Measurements from ENCODE around the gene ERO1B.

ERO1B gene

DNA sequence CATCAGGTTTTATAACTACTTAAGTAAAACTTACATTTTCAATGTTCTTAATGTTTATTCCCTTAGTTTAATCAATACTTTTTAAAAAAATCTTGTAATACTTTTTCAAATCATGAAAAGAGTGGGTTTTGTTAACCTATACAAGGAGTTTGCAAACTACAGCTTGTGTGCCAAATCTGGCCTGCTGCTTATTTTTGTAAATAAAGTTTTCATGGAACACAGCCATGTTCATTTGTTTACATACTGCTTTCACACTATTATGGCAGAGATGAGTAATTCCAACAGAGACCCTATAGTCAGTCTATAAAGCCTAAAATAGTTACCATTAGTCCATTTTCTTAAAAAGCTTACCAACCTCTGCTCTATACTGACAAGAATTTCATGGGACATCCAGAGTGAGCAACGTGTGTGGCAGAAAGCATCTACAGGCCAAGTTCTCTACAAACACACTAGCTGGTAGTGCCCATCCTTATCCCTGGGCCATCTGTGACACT lies 42.6 kb downstream of the ERO1B start:
- no peak overlapping the region for H3K4me2 ChIP-seq (ENCODE audit: low read length, poor library complexity, severe bottlenecking)
- no peak overlapping the region for H2BK120ac ChIP-seq (ENCODE audit: low read depth, low read length)
- H2AK5ac ChIP-seq (ENCODE audit: low read length, severe bottlenecking), result no peak overlapping the region
- H3K23ac ChIP-seq (ENCODE audit: low read length in 2 of 2), result no peak overlapping the region
- no peak for DNase-seq
- no peak overlapping the region for H2BK5ac ChIP-seq (ENCODE audit: low read depth, low read length, poor library complexity, severe bottlenecking)
- no peak overlapping the region for H2BK12ac ChIP-seq (ENCODE audit: low read length in 2 of 2)
- H3K18ac ChIP-seq (ENCODE audit: low read depth in 1 of 2, low read length in 2 of 2), result no peak overlapping the region
- H3K4me3 ChIP-seq (ENCODE audit: insufficient read depth in 1 of 2, low read depth in 1 of 2, low read length in 2 of 2), result no peak overlapping the region
- H3K4ac ChIP-seq (ENCODE audit: low read depth in 1 of 2, low read length in 2 of 2), result no peak overlapping the region
- H3K9me3 ChIP-seq (ENCODE audit: control insufficient read depth, low read length), result no peaks in the 10 kb centered on the region
- H3K27ac ChIP-seq (ENCODE audit: low read length, poor library complexity, severe bottlenecking), result no peak overlapping the region
- H3K14ac ChIP-seq (ENCODE audit: low read length in 2 of 2), result no peak overlapping the region
- H3K4me1 ChIP-seq (ENCODE audit: control insufficient read depth, insufficient read depth, low read depth, low read length), result no peaks in the 10 kb centered on the region
- H3K79me1 ChIP-seq (replicated peaks; ENCODE audit: low read length, poor library complexity, severe bottlenecking), result no peaks in the 10 kb centered on the region
- no peak overlapping the region for H4K8ac ChIP-seq (ENCODE audit: low read length)
- H3K9ac ChIP-seq (ENCODE audit: low read length), result no peak overlapping the region
- H4K91ac ChIP-seq (ENCODE audit: low read length), result no peak overlapping the region
- no peaks in the 10 kb centered on the region for H3K27me3 ChIP-seq (ENCODE audit: control insufficient read depth in 1 of 2, insufficient read depth in 1 of 2, low read length in 2 of 2)
- no peak overlapping the region for H2AFZ ChIP-seq (ENCODE audit: low read depth, low read length)
- 77% methylated on average over 1 of the region's 1 CpG for WGBS
- no peaks in the 10 kb centered on the region for H3K36me3 ChIP-seq (ENCODE audit: control insufficient read depth in 1 of 2, insufficient read depth in 2 of 2, low read depth in 1 of 2, low read length in 2 of 2)
- no peak overlapping the region for H2BK15ac ChIP-seq (ENCODE audit: low read depth, poor library complexity, severe bottlenecking)

DNA sequence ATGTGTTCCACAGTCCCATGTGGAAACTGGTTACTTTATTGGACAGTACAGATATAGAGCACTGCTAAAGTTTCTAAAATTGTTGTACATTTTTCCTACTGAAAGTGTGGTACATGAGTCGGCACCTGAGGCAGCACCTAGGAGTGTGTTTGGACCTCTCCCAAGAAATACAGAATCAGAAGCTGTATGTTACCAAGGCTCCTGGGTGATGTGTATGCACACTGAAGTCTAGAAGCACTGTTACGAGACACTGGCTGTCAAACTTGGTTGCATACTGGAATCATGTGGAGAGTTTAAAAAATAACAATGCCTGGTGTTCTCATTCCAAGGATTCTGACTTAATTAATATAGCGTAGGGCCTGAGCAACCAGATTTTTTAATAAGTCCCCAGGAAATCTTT lies 46.6 kb downstream of the ERO1B start:
- Histone ChIP-seq H3K36me3 (ENCODE audit: control insufficient read depth in 1 of 2, insufficient read depth in 2 of 2, low read depth in 1 of 2, low read length in 2 of 2) (peaks cover 0 to 2% of the 10 kb centered on the region in 2 experiments), H3K18ac (ENCODE audit: low read depth in 1 of 2, low read length in 2 of 2) (no peak overlapping the region), H3K27ac (ENCODE audit: low read length, poor library complexity, severe bottlenecking) (no peak overlapping the region), H2BK15ac (ENCODE audit: low read depth, poor library complexity, severe bottlenecking) (no peak overlapping the region), H4K91ac (ENCODE audit: low read length) (no peak overlapping the region), H3K27me3 (ENCODE audit: control insufficient read depth in 1 of 2, insufficient read depth in 1 of 2, low read length in 2 of 2) (no peaks in the 10 kb centered on the region), H3K79me1 (replicated peaks; ENCODE audit: low read length, poor library complexity, severe bottlenecking) (no peaks in the 10 kb centered on the region), H3K9me3 (ENCODE audit: control insufficient read depth, low read length) (no peaks in the 10 kb centered on the region), H2BK5ac (ENCODE audit: low read depth, low read length, poor library complexity, severe bottlenecking) (no peak overlapping the region), H4K8ac (ENCODE audit: low read length) (no peak overlapping the region), H3K4me1 (ENCODE audit: control insufficient read depth, insufficient read depth, low read depth, low read length) (no peaks in the 10 kb centered on the region), H2AK5ac (ENCODE audit: low read length, severe bottlenecking) (no peak overlapping the region), H3K4ac (ENCODE audit: low read depth in 1 of 2, low read length in 2 of 2) (no peak overlapping the region), H3K9ac (ENCODE audit: low read length) (no peak overlapping the region), H3K23ac (ENCODE audit: low read length in 2 of 2) (no peak overlapping the region), H2BK12ac (ENCODE audit: low read length in 2 of 2) (no peak overlapping the region), H2AFZ (ENCODE audit: low read depth, low read length) (no peak overlapping the region), H2BK120ac (ENCODE audit: low read depth, low read length) (no peak overlapping the region), H3K4me2 (ENCODE audit: low read length, poor library complexity, severe bottlenecking) (no peak overlapping the region), H3K4me3 (ENCODE audit: insufficient read depth in 1 of 2, low read depth in 1 of 2, low read length in 2 of 2) (no peak overlapping the region), H3K14ac (ENCODE audit: low read length in 2 of 2) (no peak overlapping the region)
- 95% methylated on average over 2 of the region's 3 CpGs for WGBS
- no peak for DNase-seq

DNA sequence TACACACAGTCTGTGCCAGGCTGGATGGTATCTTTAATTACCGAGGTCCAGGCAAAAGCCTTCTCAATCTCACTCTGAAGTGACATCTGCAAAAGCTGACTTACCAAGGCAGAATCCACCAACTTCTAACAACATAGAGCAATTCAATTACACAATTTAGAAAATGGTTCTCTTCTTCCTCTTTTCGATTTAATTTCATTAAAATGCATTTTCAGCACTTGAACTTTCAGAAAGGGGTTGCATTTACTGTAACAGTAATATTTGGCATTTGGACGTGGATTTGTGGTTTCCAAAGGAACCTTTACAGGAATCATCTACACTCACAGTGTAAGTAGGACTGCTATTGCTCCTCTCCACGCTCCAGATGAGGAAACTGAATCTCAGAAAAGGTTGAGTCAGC lies 53.3 kb downstream of the ERO1B start:
- Histone ChIP-seq H3K36me3 (ENCODE audit: control insufficient read depth in 1 of 2, insufficient read depth in 2 of 2, low read depth in 1 of 2, low read length in 2 of 2) (peaks cover 0 to 6% of the 10 kb centered on the region in 2 experiments), H3K14ac (ENCODE audit: low read length in 2 of 2) (no peak overlapping the region), H4K91ac (ENCODE audit: low read length) (no peak overlapping the region), H4K8ac (ENCODE audit: low read length) (no peak overlapping the region), H3K4ac (ENCODE audit: low read depth in 1 of 2, low read length in 2 of 2) (no peak overlapping the region), H2BK12ac (ENCODE audit: low read length in 2 of 2) (no peak overlapping the region), H3K4me3 (ENCODE audit: insufficient read depth in 1 of 2, low read depth in 1 of 2, low read length in 2 of 2) (no peak overlapping the region), H3K4me2 (ENCODE audit: low read length, poor library complexity, severe bottlenecking) (no peak overlapping the region), H3K79me1 (replicated peaks; ENCODE audit: low read length, poor library complexity, severe bottlenecking) (no peaks in the 10 kb centered on the region), H3K9me3 (ENCODE audit: control insufficient read depth, low read length) (no peaks in the 10 kb centered on the region), H2BK15ac (ENCODE audit: low read depth, poor library complexity, severe bottlenecking) (no peak overlapping the region), H2AFZ (ENCODE audit: low read depth, low read length) (no peak overlapping the region), H2AK5ac (ENCODE audit: low read length, severe bottlenecking) (no peak overlapping the region), H3K27ac (ENCODE audit: low read length, poor library complexity, severe bottlenecking) (no peak overlapping the region), H2BK120ac (ENCODE audit: low read depth, low read length) (no peak overlapping the region), H3K27me3 (ENCODE audit: control insufficient read depth in 1 of 2, insufficient read depth in 1 of 2, low read length in 2 of 2) (no peaks in the 10 kb centered on the region), H3K18ac (ENCODE audit: low read depth in 1 of 2, low read length in 2 of 2) (no peak overlapping the region), H3K4me1 (ENCODE audit: control insufficient read depth, insufficient read depth, low read depth, low read length) (no peaks in the 10 kb centered on the region), H3K9ac (ENCODE audit: low read length) (no peak overlapping the region), H2BK5ac (ENCODE audit: low read depth, low read length, poor library complexity, severe bottlenecking) (no peak overlapping the region), H3K23ac (ENCODE audit: low read length in 2 of 2) (no peak overlapping the region)
- DNase-seq, result no peak
- WGBS, result 89% methylated on average over 2 of the region's 4 CpGs

DNA sequence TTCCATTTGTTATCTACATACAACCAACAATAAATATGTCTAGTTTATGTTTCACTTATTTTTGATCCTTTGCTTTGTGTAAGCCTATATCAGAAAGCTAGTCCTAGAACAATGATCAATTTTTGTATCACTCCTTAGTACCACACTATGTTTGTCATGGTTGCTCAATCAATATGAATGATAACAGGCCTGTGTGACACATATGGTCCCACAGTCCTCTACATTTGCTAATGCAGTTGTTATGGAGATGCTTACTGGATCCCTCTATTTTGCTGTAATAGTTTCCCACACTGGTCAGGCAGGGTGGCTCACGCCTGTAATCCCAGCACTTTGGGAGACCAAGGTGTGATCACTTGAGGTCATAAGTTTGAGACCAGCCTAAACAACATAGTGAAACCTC lies 59.1 kb downstream of the ERO1B start:
- Histone ChIP-seq H2BK12ac (ENCODE audit: low read length in 2 of 2) (no peak overlapping the region), H3K9ac (ENCODE audit: low read length) (no peak overlapping the region), H3K27me3 (ENCODE audit: control insufficient read depth in 1 of 2, insufficient read depth in 1 of 2, low read length in 2 of 2) (no peaks in the 10 kb centered on the region), H2AFZ (ENCODE audit: low read depth, low read length) (no peak overlapping the region), H3K9me3 (ENCODE audit: control insufficient read depth, low read length) (no peaks in the 10 kb centered on the region), H3K23ac (ENCODE audit: low read length in 2 of 2) (no peak overlapping the region), H3K14ac (ENCODE audit: low read length in 2 of 2) (no peak overlapping the region), H2AK5ac (ENCODE audit: low read length, severe bottlenecking) (no peak overlapping the region), H2BK120ac (ENCODE audit: low read depth, low read length) (no peak overlapping the region), H2BK15ac (ENCODE audit: low read depth, poor library complexity, severe bottlenecking) (no peak overlapping the region), H4K91ac (ENCODE audit: low read length) (no peak overlapping the region), H3K27ac (ENCODE audit: low read length, poor library complexity, severe bottlenecking) (no peak overlapping the region), H3K4me3 (ENCODE audit: insufficient read depth in 1 of 2, low read depth in 1 of 2, low read length in 2 of 2) (no peak overlapping the region), H2BK5ac (ENCODE audit: low read depth, low read length, poor library complexity, severe bottlenecking) (no peak overlapping the region), H3K4me2 (ENCODE audit: low read length, poor library complexity, severe bottlenecking) (no peak overlapping the region), H4K8ac (ENCODE audit: low read length) (no peak overlapping the region), H3K4me1 (ENCODE audit: control insufficient read depth, insufficient read depth, low read depth, low read length) (no peaks in the 10 kb centered on the region), H3K4ac (ENCODE audit: low read depth in 1 of 2, low read length in 2 of 2) (no peak overlapping the region), H3K79me1 (replicated peaks; ENCODE audit: low read length, poor library complexity, severe bottlenecking) (no peaks in the 10 kb centered on the region), H3K36me3 (ENCODE audit: control insufficient read depth in 1 of 2, insufficient read depth in 2 of 2, low read depth in 1 of 2, low read length in 2 of 2) (peaks cover 0 to 15% of the 10 kb centered on the region in 2 experiments), H3K18ac (ENCODE audit: low read depth in 1 of 2, low read length in 2 of 2) (no peak overlapping the region)
- 100% methylated on average over 1 of the region's 1 CpG for whole genome bisulfite sequencing
- no peak for DNase-seq

All from mesenchymal stem cell (in vitro differentiated cells and primary cell).